Stimulated activated CD4-positive, alpha-beta T cell treated with anti-CD3 and anti-CD28 coated beads, Interleukin-12 subunit alpha, Interleukin-12 subunit beta, amount 100 ng/mL, for 48 hours (primary cell): ENCODE measurements around the gene NUDT7.

Experiments
- DNase-seq, 3 donors: peaks; one replicate each; pipeline ENCODE4 v3.0.0-alpha.2; 2020; ENCODE audit warnings: low read depth in 2 of 3, low spot score in 1 of 3

Gene NUDT7

DNA sequence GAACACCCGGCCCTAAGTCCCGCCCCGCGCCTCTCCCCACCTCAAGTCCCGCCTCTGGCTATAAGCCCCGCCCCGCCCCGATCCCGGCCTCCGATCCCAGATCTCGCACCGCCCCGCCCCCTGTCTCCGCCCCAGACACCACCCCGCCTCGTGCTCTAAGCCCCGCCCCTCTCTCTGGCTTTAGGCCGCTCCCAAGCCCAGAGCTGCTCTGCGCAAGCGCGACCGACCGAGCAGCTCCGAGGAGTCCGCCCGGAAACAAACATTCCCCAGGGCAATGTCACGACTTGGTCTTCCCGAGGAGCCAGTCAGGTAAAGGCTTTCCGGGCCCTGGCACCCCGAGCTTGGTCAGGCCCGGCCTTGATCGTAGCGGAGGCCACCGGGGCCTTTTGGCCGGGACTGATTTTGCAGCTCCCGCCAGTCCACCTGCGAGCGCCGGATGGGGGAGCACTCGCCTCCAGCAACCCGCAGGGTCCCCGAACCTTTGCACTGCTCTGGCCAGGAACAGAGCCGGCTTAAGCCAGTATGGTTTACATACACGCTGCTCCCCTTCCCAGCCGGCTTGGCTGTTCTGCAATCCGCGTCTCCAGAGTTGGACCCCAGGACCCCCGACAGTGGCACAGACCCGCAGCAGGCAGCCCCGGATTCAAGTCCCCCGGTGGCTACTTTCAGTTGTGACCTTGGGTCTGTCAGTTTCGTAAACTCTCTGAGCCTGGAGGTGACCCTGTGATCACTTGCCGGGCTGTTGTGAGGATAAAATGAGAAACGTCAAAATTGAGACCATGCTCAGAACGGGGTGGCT lies at the start of gene NUDT7:
Gene NUDT7, plus strand, starts transcription at position 206 of the 799 bp plus-strand sequence. Its CDS starts 69 bp downstream, at position 275.
- DNase-seq = peak; percentile 94 to 99 (median 98)

DNA sequence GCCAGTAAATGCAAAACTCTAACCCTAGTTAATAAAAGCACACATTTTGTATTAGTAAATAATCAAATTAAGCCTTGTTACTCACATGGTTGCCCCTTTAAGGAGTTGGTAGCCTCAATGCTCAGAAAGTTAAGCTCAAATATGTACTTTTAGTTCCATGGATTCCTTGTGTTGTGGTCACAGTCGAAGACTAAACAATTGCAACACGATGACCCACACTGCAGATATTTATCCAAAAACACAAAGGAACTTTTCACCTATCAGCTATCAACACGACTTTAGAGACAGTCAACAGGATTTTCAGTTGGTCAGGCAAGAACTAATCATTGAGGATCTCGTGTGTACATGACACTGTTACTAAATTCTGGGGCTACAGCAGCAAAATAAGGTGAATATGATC lies 47.4 kb upstream of the NUDT7 start:
- no peak for DNase-seq

DNA sequence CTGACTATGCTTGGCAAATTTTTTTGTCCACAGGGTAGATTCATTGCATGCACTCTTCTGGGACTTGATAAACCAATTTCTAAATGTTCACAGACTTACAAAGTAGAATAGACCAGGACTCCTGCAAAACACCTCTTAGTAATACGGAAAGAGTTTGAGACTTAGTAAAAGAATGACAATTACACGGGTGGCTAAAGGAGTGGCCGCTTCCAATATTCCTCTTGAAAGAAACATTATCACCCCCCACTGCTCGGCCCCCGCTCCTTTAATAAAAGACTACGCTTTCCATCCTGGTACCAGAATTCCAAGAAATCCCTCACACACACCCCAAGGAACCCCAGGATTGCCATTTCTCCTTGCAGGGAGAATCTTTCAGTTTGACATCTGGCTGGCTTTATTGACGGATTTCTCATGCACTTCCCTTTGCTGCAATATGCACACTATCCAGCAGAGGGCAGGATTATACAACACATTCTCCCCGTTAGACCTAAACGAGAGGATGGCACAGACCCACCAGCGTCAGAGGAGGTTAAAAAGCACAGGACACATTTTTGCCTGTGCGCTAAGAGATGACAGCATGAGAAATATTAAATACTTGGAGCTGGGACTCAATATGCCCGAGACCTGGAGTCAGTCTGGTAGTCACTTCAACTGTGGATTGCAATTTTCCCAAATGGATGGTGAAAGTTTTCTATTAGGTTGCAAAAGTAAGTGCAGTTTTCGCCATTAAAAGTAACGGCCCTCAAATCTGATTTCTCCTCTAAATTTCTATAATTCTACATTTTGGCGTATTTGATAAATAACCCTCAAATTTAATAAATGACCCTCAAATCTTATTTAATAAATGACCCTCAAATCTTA lies 46.6 kb upstream of the NUDT7 start:
- DNase-seq = peak; percentile 23 to 72 (median 45)

DNA sequence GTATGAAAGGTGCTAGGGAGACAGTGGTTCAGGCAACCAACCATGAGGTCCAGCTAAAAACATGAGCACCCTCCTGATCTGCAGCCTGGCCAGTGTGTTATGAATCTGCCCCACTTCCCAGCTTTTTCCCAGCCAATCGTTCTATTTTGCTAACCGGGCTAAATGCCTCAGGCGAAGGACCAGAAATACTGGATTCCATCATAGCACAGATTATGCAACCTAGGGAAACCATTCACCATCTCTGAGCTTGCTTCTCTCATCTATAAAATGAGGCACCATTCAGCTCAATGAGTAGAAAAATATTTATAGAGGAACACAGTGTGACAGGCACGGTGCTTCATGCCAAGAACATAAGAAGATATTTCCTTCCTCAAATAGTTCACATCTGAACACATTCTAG lies 45.2 kb upstream of the NUDT7 start:
- no peak for DNase-seq

DNA sequence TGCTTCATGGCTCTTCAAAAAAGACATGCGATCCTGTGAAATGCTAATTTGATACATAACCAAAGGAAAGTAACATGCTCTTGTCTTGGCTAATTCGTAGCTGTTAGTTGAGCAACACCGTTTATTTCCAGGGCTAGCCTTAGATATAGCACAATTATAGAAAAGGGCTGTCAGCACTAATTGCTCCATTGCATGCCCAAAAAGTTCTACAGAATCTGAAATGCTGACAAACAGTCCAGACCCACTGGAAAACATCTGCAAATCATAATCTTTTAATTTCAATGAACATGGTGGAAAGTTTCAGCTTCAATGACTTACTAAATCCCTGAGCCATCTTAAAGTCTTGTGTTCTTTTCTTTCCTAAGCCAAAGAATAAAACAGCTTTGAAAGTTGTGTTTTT lies 42.9 kb upstream of the NUDT7 start:
- no peak for DNase-seq

DNA sequence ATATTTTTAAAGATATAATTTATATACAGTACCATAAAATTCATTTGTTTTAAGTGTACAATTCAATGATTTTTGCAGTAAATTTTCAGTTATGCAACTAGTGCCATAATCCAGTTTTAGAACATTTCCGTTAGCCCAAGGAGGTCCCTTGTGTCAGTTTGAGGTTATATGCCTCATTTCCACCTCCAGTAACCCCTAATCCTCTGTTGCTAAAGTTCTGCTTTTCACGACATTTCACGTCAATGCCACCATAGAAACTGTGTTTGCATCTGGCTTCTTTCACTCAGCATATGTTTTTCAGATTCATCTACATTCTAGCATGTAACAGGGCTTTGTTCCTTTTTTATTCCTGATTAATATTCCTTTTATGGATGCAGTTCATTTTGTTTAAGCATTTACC lies 42.4 kb upstream of the NUDT7 start:
- DNase-seq = no peak

DNA sequence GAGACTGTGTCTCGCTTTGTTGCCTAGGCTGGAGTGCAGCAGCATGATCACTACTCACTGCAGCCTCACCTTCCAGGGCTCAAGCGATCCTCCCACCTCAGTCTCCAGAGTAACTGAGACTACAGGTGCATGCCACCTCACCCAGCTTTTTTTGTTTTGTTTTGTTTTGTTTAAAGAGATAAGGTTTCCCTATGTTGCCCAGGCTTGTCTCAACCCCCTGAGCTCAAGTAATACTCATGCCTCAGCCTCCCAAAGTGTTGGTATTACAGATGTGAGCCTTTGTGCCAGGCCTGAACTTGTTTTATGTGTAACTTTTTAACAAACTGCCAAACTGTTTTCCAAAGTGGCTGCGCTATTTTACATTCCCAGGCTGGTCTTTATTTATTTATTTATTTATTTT lies 41.8 kb upstream of the NUDT7 start:
- no peak for DNase-seq

DNA sequence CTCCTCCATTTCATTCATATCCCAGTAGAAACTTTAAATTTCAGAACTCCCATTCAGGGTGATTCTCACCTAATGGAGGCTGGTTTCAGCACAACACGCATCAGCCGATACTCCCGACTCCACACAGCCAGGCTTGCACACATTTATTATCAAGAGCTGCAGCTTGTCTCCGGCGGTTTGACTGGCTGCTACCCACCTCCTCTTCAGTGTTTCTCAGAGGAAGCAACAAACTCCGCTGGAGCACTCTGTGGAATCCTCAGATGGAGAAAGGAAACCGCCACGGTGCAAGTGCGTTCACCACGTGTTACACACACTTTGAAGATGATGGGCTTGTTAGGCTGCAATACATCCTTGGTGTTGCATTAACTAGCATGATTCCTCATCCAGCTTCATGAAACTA lies 39.7 kb upstream of the NUDT7 start:
- no peak for DNase-seq

DNA sequence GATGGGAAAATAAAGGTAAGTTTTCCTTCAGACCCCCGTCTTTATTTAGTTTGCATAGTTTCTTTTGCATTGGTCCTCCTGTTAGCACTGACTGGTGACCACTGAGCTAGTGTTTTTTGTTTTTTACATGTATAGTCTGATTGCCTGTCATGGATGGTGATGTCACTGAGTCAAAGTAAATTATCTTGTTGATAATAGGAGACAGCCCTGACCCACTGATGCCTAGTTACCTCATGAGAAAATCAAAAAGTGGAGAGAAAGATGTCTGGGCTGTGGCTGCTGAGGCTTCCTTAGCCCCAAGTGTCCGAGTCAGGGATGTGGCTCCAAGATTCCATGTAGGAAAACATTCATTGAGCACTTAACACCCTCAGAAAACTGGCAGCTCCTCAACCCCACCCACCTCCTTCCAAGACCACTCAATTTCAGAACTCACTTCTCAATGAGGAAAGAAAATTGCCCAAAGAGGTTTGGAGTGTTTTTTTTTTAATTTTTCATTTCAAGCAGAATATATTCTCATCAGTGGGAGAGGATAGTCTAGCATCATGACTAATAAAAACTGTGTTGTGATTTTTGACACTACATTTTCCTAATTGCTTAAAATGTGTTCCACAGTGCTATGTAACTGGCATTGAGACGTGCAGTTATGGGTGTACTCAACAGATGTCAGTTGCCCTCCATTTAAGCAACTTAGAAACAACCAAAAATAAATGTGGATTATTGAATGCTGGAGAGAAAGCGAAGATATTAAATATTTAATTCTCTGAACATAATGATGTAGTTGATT lies 38.7 kb upstream of the NUDT7 start:
- no peak for DNase-seq

DNA sequence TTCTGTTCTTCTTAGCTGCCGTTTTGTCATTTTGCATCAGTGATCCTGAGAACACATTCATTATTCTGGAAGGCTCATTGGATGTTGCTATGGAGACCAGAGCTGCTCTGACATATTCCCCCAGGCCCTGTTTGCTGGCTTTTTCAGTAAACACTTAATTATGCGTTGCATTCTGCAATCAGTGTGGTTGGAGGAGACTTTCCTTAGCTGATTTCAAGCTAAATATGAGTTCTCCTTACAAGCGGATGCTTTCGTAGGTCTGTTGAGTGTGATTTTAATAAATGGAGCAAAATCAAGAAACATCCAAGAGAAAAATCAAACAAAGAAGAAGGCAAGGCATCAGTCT lies 38.2 kb upstream of the NUDT7 start:
- DNase-seq = no peak

DNA sequence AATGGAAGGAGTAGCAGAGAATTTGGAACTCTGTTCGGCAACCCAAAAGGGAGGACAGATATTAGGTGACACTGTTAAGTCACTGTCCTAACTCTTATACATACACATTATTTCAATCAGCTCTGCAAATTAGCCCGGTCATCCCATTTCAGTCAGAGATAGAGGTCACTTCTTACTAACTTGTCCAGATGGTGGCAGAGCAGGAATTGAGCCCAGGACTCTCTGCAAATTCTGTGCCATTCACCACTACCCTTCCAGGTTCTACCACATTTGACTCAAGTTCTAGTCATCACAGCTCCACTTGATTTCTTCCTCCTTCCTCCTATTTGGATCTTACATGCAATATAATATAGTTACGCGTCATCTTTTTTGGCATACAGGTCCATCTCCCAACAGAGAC lies 35.9 kb upstream of the NUDT7 start:
- no peak for DNase-seq

DNA sequence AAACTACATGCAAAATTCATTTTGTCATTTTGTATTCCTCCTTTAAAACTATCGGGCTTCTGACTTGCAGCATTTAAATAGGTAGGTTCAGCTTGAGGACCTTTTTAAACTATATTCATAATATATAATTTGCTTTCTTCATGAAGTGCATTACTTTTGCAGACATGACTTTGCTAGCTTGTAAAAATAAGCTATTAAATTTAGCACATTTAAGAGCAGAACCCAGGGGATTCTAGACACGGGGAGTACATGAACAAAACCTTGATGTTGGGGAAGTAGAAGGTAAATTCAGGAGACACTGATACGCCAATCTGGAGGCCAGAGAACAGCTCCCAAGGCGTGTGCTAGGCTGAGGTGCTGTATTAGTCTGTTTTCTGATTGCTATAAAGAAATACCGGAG lies 32.3 kb upstream of the NUDT7 start:
- DNase-seq = no peak

DNA sequence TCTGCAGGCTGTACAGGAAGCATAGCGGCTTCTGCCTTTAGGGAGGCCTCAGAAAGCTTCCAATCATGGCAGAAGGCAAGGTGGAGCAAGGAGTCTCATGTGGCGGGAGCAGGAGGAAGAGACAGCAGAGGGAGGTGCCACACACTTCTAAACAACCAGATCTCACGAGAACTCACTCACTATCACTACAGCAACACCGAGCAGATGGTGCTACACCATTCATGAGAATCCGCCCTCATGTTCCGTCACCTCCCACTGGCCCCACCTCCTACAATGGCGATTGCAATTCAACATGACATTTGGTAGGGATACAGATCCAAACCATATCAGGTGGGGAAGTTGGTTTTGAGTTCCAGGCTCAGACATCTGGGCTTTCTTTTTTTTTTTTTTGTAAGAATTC lies 31.9 kb upstream of the NUDT7 start:
- DNase-seq = no peak

DNA sequence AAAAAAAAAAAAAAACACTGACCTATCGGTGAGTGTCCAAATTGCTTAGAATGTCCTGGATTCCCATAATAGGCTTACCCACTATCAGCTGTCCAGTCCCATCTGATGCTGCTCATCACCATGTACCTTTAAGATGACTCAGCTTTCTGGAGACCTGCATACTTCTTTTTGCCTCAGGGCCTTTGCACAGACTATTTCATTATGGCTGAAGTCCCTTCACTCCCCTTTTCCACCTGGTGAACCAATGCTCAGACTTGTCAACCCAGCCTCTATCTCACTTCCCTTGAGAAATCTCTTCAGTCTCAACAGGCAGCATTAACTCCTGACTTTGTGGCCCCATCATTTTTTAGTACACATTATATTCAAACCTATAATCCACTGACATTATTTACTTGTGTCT lies 29.7 kb upstream of the NUDT7 start:
- no peak for DNase-seq

DNA sequence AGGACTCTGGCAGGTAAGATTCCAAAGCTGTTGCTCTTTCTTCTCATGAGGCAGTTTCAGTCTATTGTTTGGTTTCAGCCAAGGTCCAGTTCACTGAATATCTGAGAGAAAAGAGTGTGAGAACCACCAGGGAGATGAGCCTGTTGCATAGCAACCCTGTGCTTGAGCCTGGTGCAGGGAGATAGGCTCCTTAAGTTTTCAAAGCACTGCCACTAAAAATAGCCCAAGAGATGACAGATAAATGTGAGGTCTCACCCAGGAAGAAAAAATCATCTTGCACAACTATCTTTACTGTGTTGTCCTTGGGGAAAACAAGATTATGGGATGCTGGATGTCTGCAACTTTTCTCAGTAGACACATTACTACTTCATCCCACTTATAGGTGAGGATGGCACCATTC lies 26.2 kb upstream of the NUDT7 start:
- no peak for DNase-seq

DNA sequence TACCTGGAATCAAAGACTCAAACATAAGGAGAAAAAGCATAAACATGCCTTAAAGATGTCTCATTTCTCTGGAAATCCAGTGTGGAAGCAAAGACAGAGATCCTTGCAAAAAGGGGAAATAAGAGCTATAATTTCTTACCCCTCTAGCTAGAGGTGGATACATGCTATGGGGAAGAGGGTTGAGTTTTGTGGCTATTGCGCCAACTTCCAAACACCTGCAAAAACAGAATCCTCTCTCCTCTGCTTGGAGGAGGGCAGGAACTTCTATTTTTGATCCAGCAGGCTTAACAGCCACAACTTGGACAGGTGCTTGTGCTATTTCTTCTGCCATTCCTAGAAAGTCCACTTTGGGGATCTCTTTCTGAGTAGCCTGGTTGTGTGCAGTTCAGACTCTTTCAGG lies 21.5 kb upstream of the NUDT7 start:
- DNase-seq = no peak

DNA sequence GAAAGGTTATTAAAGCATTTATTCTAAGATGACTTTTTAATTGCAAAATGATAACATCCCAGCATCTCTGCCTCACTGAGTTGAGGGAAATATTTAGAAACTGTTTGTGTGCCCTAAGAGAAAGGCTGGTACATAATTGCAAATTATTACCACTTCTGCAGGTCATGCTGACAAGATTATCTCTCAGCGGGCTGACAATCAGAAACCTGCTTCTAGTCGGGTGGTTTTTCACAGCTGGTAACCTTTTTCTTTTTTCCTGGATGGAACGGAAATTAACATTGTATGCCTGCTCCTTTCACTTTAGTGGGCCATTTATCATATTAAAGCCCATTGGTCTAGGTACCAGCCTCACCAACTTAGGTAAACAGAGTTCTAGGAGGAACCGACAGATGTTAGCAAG lies 17.0 kb upstream of the NUDT7 start:
- DNase-seq = no peak

DNA sequence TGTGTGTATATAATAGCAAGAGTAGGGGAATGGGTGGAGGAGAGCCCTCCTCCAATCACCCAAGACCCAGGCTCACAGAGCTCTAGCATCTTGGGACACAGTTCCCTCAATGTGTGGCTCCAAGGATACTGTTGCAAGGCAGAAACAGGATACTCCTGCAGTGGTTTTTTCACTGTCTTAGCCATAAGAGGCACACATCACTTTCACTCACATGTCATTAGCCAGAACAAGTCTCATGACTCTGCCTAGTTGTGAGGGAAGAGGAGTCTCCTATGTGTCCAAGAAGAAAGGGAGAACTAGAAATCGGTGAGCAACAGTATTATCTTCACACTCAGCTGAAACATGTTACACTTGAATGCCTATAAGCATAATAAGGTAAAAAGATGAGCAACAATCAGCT lies 11.1 kb upstream of the NUDT7 start:
- no peak for DNase-seq

DNA sequence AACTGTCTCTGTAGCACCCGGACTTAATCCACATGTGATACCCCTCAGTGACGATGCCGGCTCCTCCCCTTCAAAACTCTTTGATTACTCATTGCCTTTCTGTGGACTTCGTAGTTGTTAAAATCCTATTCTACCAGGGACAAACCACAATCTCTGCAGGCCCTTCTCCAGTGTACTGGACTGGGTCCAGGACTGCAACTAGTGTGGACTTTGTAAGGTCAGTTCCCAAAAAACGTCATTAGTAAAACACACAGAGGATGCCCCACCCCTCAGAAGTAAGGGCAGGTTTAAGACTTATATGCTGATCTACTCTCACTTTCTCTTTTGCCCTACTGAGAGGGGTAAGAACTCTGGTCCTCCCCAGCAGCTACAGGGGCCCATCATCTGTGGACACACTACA lies 10.5 kb upstream of the NUDT7 start:
- DNase-seq = no peak

DNA sequence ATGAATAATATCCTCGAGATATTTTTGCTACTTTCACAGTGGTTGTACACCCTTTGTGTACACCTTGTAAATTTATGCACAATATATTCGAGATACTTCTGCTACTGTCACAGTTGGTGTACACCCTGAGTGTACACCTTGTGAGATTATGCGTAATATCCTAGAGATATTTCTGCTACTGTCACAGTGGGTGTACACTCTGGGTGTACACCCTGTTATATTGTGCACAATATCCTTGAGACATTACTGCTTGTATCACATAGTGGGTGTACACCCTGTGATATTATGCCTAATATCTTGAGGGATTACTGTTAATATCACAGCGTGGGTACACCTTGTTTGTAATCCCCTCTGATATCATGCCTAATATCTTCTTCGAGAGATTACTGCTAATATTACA lies 7.2 kb upstream of the NUDT7 start:
- no peak for DNase-seq

DNA sequence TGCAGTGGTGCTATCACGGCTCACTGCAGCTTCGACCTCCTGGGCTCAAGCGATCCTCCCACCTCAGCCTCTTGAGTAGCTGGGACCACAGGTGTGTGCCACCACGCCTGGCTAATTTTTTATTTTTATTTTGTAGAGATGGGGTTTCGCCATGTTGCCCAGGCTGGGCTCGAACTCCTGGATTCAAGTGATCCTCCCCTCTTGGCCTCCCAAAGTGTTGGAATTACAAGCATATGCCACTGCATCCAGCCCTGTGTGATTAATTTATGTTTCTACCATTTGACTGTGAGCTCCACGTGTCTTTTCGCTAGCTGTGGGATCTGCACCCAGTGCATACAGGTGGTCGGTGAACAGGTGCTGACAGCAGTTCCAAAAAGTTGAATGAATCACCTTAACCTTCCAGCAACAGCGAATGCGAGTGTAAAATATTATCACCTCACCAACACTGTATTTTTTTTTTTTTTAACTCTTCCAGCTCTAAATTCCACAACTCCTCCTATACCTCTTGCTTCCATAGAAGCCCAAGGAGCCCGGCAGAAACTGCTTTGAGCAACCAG lies 484 bp upstream of the NUDT7 start:
- DNase-seq = no peak

DNA sequence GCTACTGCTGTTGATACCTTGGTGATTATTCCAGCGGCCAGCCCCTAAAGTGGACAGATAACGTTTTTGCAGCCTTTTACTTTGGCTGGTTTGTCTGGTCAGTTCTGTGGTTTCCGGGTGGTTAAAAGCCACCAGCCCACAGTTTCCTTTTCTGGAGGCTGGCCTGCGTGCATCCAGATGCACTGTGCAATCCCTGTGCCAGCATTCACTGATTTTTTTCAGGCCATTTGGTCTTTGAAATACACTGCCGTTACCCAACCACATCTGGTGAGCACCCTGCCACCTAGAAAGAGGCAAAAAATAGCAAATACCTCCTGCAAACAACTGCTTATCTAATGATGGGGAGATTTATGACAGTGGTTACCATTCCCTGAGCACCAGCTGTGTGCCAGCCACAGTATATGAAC lies 797 bp downstream of the NUDT7 start:
- no peak for DNase-seq
